IMR-90 (cell line): ENCODE measurements around the gene MTR. TPM values are rescaled to one million over a fixed set of nuclear protein-coding genes. Genes with fewer than 3 reads are reported as not detected.

Experiments used
- ATAC-seq: fragments of 200-7000 bp; cut with Tn5 transposase; 2 replicates; pipeline ENCODE4 v1.9.1; 2020; ENCODE audit warnings: low read depth, mild to moderate bottlenecking, moderate library complexity
- BruUV-seq: library from RNA; stranded (reverse); fragments of 400-500 nt; replicated peaks from 2 replicates; lab custom pipeline; 2021; lab: Mats Ljungman, UMichigan
- CTCF ChIA-PET: fragments of 300-600 bp; formaldehyde crosslinking; extraction: SDS; loops from one replicate; lab custom pipeline; 2021; ENCODE audit warnings: antibody characterized with exemption; lab: Yijun Ruan, JAX
- POLR2A ChIA-PET: fragments of 300-600 bp; sonication (Branson Sonifier 250); formaldehyde crosslinking; loops from one replicate; lab custom pipeline; 2022; ENCODE audit warnings: antibody characterized with exemption; ENCODE audit not compliant: unreplicated experiment; lab: Charles Lee
- DNase-seq: peaks from one replicate; pipeline ENCODE4 v3.0.0; 2013
- H2AFZ ChIP-seq: replicated peaks from 2 replicates; pipeline ENCODE3; 2013; ENCODE audit warnings: low read length, mild to moderate bottlenecking; ENCODE audit not compliant: poor library complexity
- H2AK5ac ChIP-seq: 2 replicates; pipeline ENCODE4 v1.6.1; 2013; ENCODE audit warnings: low read depth, low read length, inconsistent platforms
- H2AK9ac ChIP-seq: replicated peaks from 2 replicates; pipeline ENCODE3; 2013; ENCODE audit warnings: mild to moderate bottlenecking, low read depth, low read length, moderate library complexity; ENCODE audit not compliant: poor library complexity
- H2BK120ac ChIP-seq: 2 replicates; pipeline ENCODE4 v1.6.1; 2013; ENCODE audit warnings: low read depth, low read length, inconsistent platforms
- H2BK15ac ChIP-seq: 3 replicates; pipeline ENCODE4 v1.6.1; 2013; ENCODE audit warnings: low read depth, low read length, inconsistent platforms
- H2BK20ac ChIP-seq: 2 replicates; pipeline ENCODE4 v1.6.1; 2013; ENCODE audit warnings: low read depth, mild to moderate bottlenecking, inconsistent platforms, low read length, moderate library complexity
- H2BK5ac ChIP-seq: 2 replicates; pipeline ENCODE4 v1.6.1; 2013; ENCODE audit warnings: mild to moderate bottlenecking, low read depth, low read length, inconsistent platforms; ENCODE audit not compliant: poor library complexity, severe bottlenecking
- H3K14ac ChIP-seq: replicated peaks from 2 replicates; pipeline ENCODE4 v1.6.1; 2013; ENCODE audit warnings: low read depth, low read length, inconsistent platforms
- H3K18ac ChIP-seq: 2 replicates; pipeline ENCODE4 v1.6.1; 2013; ENCODE audit warnings: low read depth, low read length, control low read depth
- H3K23ac ChIP-seq: 2 replicates; pipeline ENCODE4 v1.6.1; 2013; ENCODE audit warnings: low read depth, low read length, inconsistent platforms
- H3K27ac ChIP-seq: 2 replicates; pipeline ENCODE4 v1.5.1; 2013; ENCODE audit warnings: mild to moderate bottlenecking, control low read depth, low read length; ENCODE audit not compliant: insufficient read depth
- H3K27me3 ChIP-seq: 2 replicates; pipeline ENCODE4 v1.6.1; 2013; ENCODE audit warnings: low read length; ENCODE audit not compliant: control insufficient read depth, insufficient read depth
- H3K36me3 ChIP-seq: 2 replicates; pipeline ENCODE4 v1.6.1; 2013; ENCODE audit warnings: low read length, mixed read lengths; ENCODE audit not compliant: control insufficient read depth, insufficient read depth
- H3K4ac ChIP-seq: 2 replicates; pipeline ENCODE4 v1.6.1; 2013; ENCODE audit warnings: low read depth, low read length, inconsistent platforms
- H3K4me1 ChIP-seq: 2 replicates; pipeline ENCODE4 v1.6.1; 2013; ENCODE audit warnings: low read length, mixed read lengths; ENCODE audit not compliant: control insufficient read depth, insufficient read depth
- H3K4me2 ChIP-seq: 2 replicates; pipeline ENCODE4 v1.6.1; 2013; ENCODE audit warnings: low read depth, mild to moderate bottlenecking, control low read depth, low read length, moderate library complexity
- H3K4me3 ChIP-seq: 2 replicates; pipeline ENCODE4 v1.5.1; 2013; ENCODE audit warnings: low read depth, mild to moderate bottlenecking, control low read depth, low read length, moderate library complexity; ENCODE audit not compliant: insufficient read depth
- H3K56ac ChIP-seq: 2 replicates; pipeline ENCODE4 v1.6.1; 2013; ENCODE audit warnings: low read length, inconsistent platforms; ENCODE audit not compliant: insufficient read depth; ENCODE audit errors: extremely low read depth
- H3K79me1 ChIP-seq, 2 experiments: 2 replicates each; pipeline ENCODE4 v1.6.1; 2013; ENCODE audit warnings: low read length in 2 of 2, inconsistent platforms in 1 of 2, low read depth in 1 of 2
- H3K9ac ChIP-seq: 2 replicates; pipeline ENCODE4 v1.6.1; 2013; ENCODE audit warnings: low read depth, low read length, control low read depth
- H3K9me1 ChIP-seq: 2 replicates; pipeline ENCODE4 v1.6.1; 2013; ENCODE audit warnings: low read length, inconsistent platforms; ENCODE audit not compliant: insufficient read depth
- H3K9me3 ChIP-seq: 2 replicates; pipeline ENCODE4 v1.6.1; 2013; ENCODE audit warnings: low read length; ENCODE audit not compliant: control insufficient read depth, insufficient read depth
- H4K20me1 ChIP-seq: 2 replicates; pipeline ENCODE4 v1.6.1; 2013; ENCODE audit warnings: low read length, inconsistent platforms; ENCODE audit not compliant: insufficient read depth
- H4K5ac ChIP-seq: 2 replicates; pipeline ENCODE4 v1.6.1; 2013; ENCODE audit warnings: mild to moderate bottlenecking, low read depth, low read length, control low read depth
- H4K8ac ChIP-seq, 2 experiments: 2 replicates each; pipeline ENCODE4 v1.6.1; 2013; ENCODE audit warnings: low read depth in 2 of 2, low read length in 2 of 2, control low read depth in 1 of 2, inconsistent platforms in 1 of 2
- H4K91ac ChIP-seq: 2 replicates; pipeline ENCODE4 v1.6.1; 2013; ENCODE audit warnings: low read depth, low read length, inconsistent platforms; ENCODE audit not compliant: insufficient read depth
- BHLHE40 ChIP-seq: fragments of 150-350 bp; IDR thresholded peaks from 2 replicates; pipeline ENCODE4 v1.6.1; 2016; ENCODE audit warnings: mild to moderate bottlenecking, low read depth, low read length
- CEBPB ChIP-seq: IDR thresholded peaks from 2 replicates; pipeline ENCODE4 v1.6.1; 2012; ENCODE audit warnings: low read depth, low read length, improper control_type of control experiment
- CHD1 ChIP-seq: IDR thresholded peaks from 2 replicates; pipeline ENCODE4 v1.6.1; 2012; ENCODE audit warnings: low read depth, low read length, improper control_type of control experiment
- FOS ChIP-seq: fragments of 150-350 bp; IDR thresholded peaks from 2 replicates; pipeline ENCODE4 v1.6.1; 2016; ENCODE audit warnings: low read depth, low read length
- MAFK ChIP-seq: IDR thresholded peaks from 2 replicates; pipeline ENCODE4 v1.6.1; 2012; ENCODE audit warnings: low read depth, low read length, improper control_type of control experiment
- MAZ ChIP-seq: IDR thresholded peaks from 2 replicates; pipeline ENCODE4 v1.6.1; 2012; ENCODE audit warnings: low read depth, mild to moderate bottlenecking, low read length, improper control_type of control experiment, moderate library complexity, borderline replicate concordance
- MXI1 ChIP-seq: IDR thresholded peaks from 2 replicates; pipeline ENCODE4 v1.6.1; 2012; ENCODE audit warnings: low read depth, mild to moderate bottlenecking, low read length, moderate library complexity, borderline replicate concordance
- NFE2L2 ChIP-seq: fragments of 150-350 bp; IDR thresholded peaks from 2 replicates; pipeline ENCODE4 v1.6.1; 2016; ENCODE audit warnings: low read depth, mild to moderate bottlenecking, low read length
- POLR2A ChIP-seq: IDR thresholded peaks from 2 replicates; pipeline ENCODE4 v1.6.1; 2012; ENCODE audit warnings: mild to moderate bottlenecking, low read depth, low read length
- RAD21 ChIP-seq: IDR thresholded peaks from 2 replicates; pipeline ENCODE4 v1.6.1; 2012; ENCODE audit warnings: low read length, improper control_type of control experiment
- RCOR1 ChIP-seq: IDR thresholded peaks from 2 replicates; pipeline ENCODE4 v1.6.1; 2012; ENCODE audit warnings: mild to moderate bottlenecking, low read length, improper control_type of control experiment; ENCODE audit not compliant: insufficient replicate concordance
- RFX5 ChIP-seq: IDR thresholded peaks from 2 replicates; pipeline ENCODE4 v1.8.0; 2012; ENCODE audit warnings: low read depth, mild to moderate bottlenecking, low read length, moderate library complexity
- SMC3 ChIP-seq: fragments of 150-350 bp; IDR thresholded peaks from 2 replicates; pipeline ENCODE4 v1.6.1; 2016; ENCODE audit warnings: low read depth, mild to moderate bottlenecking, antibody characterized with exemption, low read length, moderate library complexity
- USF2 ChIP-seq: fragments of 150-350 bp; IDR thresholded peaks from 2 replicates; pipeline ENCODE4 v1.6.1; 2017; ENCODE audit warnings: mild to moderate bottlenecking, antibody characterized with exemption, low read length, low read depth
- WGBS, 2 experiments: methylation state at CpG; one replicate each; pipeline versions ENCODE4 v1.1.5 to v1.1.7; 2013; ENCODE audit warnings: missing lambda C conversion rate in 2 of 2; ENCODE audit not compliant: insufficient read length in 1 of 2; ENCODE audit errors: extremely low coverage in 2 of 2; 5-methylcytosine and 5-hydroxymethylcytosine counted together
- dilution Hi-C: fragments of 300-500 bp; cut with HindIII; formaldehyde crosslinking; loops from one replicate; pipeline ENCODE4 v1.14.3; 2018; ENCODE audit warnings: low sequenced_read_pairs; ENCODE audit not compliant: unreplicated experiment
- in situ Hi-C: fragments of 300-500 bp; cut with MboI; formaldehyde crosslinking; loops from 3 replicates; pipeline ENCODE4 v1.14.3; 2019; ENCODE audit warnings: low sequenced_read_pairs, inconsistent platforms, mixed read lengths
- intact Hi-C: fragments of 100-400 bp; cut with micrococcal nuclease; formaldehyde crosslinking; loops from 2 replicates; pipeline ENCODE4 v1.10.0; 2022
- polyA plus RNA-seq, 3 experiments: library from polyadenylated mRNA; depleted of rRNA; stranded (reverse); fragments of >200 nt; gene quantifications; 2 replicates each; pipeline ENCODE4 v1.2.3, GENCODE V29; 2012; ENCODE audit warnings: low replicate concordance in 1 of 3
- total RNA-seq: library from RNA; depleted of rRNA; stranded (reverse); fragments of >200 nt; gene quantifications from 2 replicates; pipeline ENCODE4 v1.2.3, GENCODE V29; 2012
- TF ChIP-seq, protein P1 (sequence below): fragments of 150-350 bp; IDR thresholded peaks from 2 replicates; pipeline ENCODE4 v1.6.1; 2016; ENCODE audit warnings: low read depth, mild to moderate bottlenecking, low read length, moderate library complexity, borderline replicate concordance
- TF ChIP-seq, protein P2 (sequence below): conservative IDR thresholded peaks from 2 replicates; pipeline ENCODE4 v1.5.1; 2012; ENCODE audit warnings: mild to moderate bottlenecking, low read depth, low read length, improper control_type of control experiment

Gene MTR
- total and polyA plus RNA-seq, 2 of the 4 experiments (the other 2 are of a cell fraction), result 7.7 to 31.0 TPM

DNA sequence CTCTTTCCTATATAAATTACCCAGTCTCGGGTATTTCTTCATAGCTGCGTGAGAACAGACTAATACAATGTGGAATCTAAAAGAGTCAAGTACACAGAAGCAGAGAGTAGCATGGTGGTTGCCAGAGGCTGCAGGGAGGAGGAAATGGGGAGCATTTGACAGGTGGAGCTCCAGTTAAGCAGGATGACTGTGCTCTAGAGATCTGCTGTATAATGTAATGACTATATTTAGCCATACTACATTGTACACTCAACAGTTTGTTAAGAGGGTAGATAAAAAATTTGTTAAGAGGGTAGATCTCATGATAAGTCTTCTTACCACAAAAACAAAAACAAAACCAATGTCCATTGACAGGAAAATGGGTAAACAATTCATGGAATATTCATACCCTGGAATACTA lies 127.1 kb downstream of the MTR start:
- Histone ChIP-seq H2AK9ac (no peak overlapping the region), H2AFZ (no peak overlapping the region), H4K91ac (no peak overlapping the region), H3K27me3 (no peaks in the 10 kb centered on the region), H2BK15ac (no peak overlapping the region), H4K8ac (no peak overlapping the region), H3K4me3 (no peak overlapping the region), H3K9me1 (no peaks in the 10 kb centered on the region), H3K18ac (no peak overlapping the region), H2AK5ac (no peak overlapping the region), H3K9me3 (no peaks in the 10 kb centered on the region), H3K4me2 (no peak overlapping the region), H3K9ac (no peak overlapping the region), H3K4ac (no peak overlapping the region), H2BK5ac (no peak overlapping the region), H3K4me1 (no peaks in the 10 kb centered on the region), H3K14ac (no peak overlapping the region), H3K27ac (no peak overlapping the region), H4K5ac (no peak overlapping the region), H3K79me1 (no peaks in the 10 kb centered on the region), H4K20me1 (no peaks in the 10 kb centered on the region), H2BK120ac (no peak overlapping the region), H3K36me3 (no peaks in the 10 kb centered on the region), H2BK20ac (no peak overlapping the region), H3K56ac (no peak overlapping the region), H3K23ac (no peak overlapping the region)
- ChIA-PET CTCF (no interaction called here), POLR2A (no interaction called here)
- intact Hi-C loops (no loop called here), in situ Hi-C loops (no loop called here), dilution Hi-C loops (no loop called here)
- no peak for DNase-seq
- no CpG with 5 or more reads among the region's 2 CpGs for WGBS, 2 experiments
- no peak for TF ChIP-seq NFE2L2
- TF ChIP-seq, protein P1, sequence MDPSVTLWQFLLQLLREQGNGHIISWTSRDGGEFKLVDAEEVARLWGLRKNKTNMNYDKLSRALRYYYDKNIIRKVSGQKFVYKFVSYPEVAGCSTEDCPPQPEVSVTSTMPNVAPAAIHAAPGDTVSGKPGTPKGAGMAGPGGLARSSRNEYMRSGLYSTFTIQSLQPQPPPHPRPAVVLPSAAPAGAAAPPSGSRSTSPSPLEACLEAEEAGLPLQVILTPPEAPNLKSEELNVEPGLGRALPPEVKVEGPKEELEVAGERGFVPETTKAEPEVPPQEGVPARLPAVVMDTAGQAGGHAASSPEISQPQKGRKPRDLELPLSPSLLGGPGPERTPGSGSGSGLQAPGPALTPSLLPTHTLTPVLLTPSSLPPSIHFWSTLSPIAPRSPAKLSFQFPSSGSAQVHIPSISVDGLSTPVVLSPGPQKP, result no peak
- TF ChIP-seq BHLHE40, result no peak
- TF ChIP-seq SMC3, result no peak
- TF ChIP-seq POLR2A, result no peak
- no peak for TF ChIP-seq FOS
- no peak for TF ChIP-seq CHD1
- TF ChIP-seq, protein P2, sequence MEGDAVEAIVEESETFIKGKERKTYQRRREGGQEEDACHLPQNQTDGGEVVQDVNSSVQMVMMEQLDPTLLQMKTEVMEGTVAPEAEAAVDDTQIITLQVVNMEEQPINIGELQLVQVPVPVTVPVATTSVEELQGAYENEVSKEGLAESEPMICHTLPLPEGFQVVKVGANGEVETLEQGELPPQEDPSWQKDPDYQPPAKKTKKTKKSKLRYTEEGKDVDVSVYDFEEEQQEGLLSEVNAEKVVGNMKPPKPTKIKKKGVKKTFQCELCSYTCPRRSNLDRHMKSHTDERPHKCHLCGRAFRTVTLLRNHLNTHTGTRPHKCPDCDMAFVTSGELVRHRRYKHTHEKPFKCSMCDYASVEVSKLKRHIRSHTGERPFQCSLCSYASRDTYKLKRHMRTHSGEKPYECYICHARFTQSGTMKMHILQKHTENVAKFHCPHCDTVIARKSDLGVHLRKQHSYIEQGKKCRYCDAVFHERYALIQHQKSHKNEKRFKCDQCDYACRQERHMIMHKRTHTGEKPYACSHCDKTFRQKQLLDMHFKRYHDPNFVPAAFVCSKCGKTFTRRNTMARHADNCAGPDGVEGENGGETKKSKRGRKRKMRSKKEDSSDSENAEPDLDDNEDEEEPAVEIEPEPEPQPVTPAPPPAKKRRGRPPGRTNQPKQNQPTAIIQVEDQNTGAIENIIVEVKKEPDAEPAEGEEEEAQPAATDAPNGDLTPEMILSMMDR, result no peak
- no peak for TF ChIP-seq MAFK
- TF ChIP-seq RCOR1, result no peak
- no peak for TF ChIP-seq USF2
- TF ChIP-seq MXI1, result no peak
- no peak for TF ChIP-seq RFX5
- TF ChIP-seq RAD21, result no peak
- no peak for TF ChIP-seq CEBPB
- TF ChIP-seq MAZ, result no peak
- no TSS peak for BruUV-seq
- no peak for ATAC-seq
